Neural cell (in vitro differentiated cells): ENCODE data around the gene HELZ. TPM values are rescaled to one million over a fixed set of nuclear protein-coding genes. Genes with fewer than 3 reads are reported as not detected.
"Not testable (repeated sequence)": the region's sequence is repeated elsewhere in the genome, so short reads cannot be mapped to it uniquely, and the experiment has no call there.

Experiments used
- H2AFZ ChIP-seq: fragments of 200-600, 300-800 bp; sonication (generic), shearing (Covaris generic); 2 replicates; pipeline ENCODE4 v1.6.0; 2014; ENCODE audit warnings: low read depth, mild to moderate bottlenecking, antibody characterized with exemption, low read length, moderate library complexity
- H3F3A ChIP-seq: fragments of 200-600 bp; shearing (Covaris generic); 2 replicates; pipeline ENCODE4 v1.6.1; 2016; ENCODE audit warnings: mild to moderate bottlenecking, moderate library complexity, mixed read lengths, antibody characterized with exemption, low read length; ENCODE audit not compliant: insufficient read depth, poor library complexity, severe bottlenecking
- H3K27ac ChIP-seq: fragments of 200-600, 300-800 bp; sonication (generic), shearing (Covaris generic); 2 replicates; pipeline ENCODE4 v1.5.1; 2014; ENCODE audit warnings: mild to moderate bottlenecking, low read length, moderate library complexity
- H3K27me3 ChIP-seq: fragments of 300-800, 200-600 bp; sonication (generic), shearing (Covaris generic); 2 replicates; pipeline ENCODE4 v1.6.0; 2014; ENCODE audit warnings: mild to moderate bottlenecking, low read depth, low read length, moderate library complexity; ENCODE audit not compliant: insufficient read depth
- H3K36me3 ChIP-seq: fragments of 300-800, 200-600 bp; sonication (generic), shearing (Covaris generic); 2 replicates; pipeline ENCODE4 v1.5.1; 2014; ENCODE audit warnings: mild to moderate bottlenecking, antibody characterized with exemption, low read length, moderate library complexity; ENCODE audit not compliant: insufficient read depth
- H3K4me2 ChIP-seq: fragments of 300-800, 200-600 bp; sonication (generic), shearing (Covaris generic); 2 replicates; pipeline ENCODE4 v1.6.0; 2014; ENCODE audit warnings: mild to moderate bottlenecking, low read length
- H3K4me3 ChIP-seq: fragments of 300-800, 200-600 bp; sonication (generic), shearing (Covaris generic); 2 replicates; pipeline ENCODE4 v1.5.1; 2014; ENCODE audit warnings: mild to moderate bottlenecking, low read length, moderate library complexity
- H3K79me2 ChIP-seq: fragments of 200-600 bp; shearing (Covaris generic); replicated peaks from 2 replicates; pipeline ENCODE4 v1.6.0; 2014; ENCODE audit warnings: mild to moderate bottlenecking, low read length, moderate library complexity; ENCODE audit not compliant: insufficient read depth
- H3K9ac ChIP-seq: fragments of 300-800, 200-600 bp; sonication (generic), shearing (Covaris generic); 2 replicates; pipeline ENCODE4 v1.6.1; 2016; ENCODE audit warnings: mild to moderate bottlenecking, low read length, mixed read lengths
- H3K9me2 ChIP-seq: fragments of 200-600 bp; shearing (Covaris generic); 2 replicates; pipeline ENCODE4 v1.6.1; 2016; ENCODE audit warnings: mild to moderate bottlenecking, low read length, mixed read lengths; ENCODE audit not compliant: insufficient read depth
- H3K9me3 ChIP-seq: fragments of 200-600, 300-800 bp; sonication (generic), shearing (Covaris generic); 2 replicates; pipeline ENCODE4 v1.6.1; 2016; ENCODE audit warnings: mild to moderate bottlenecking, mixed run types, low read length, moderate library complexity, mixed read lengths
- H4K20me1 ChIP-seq: fragments of 200-600 bp; shearing (Covaris generic); 2 replicates; pipeline ENCODE4 v1.6.1; 2016; ENCODE audit warnings: mild to moderate bottlenecking, mixed run types; ENCODE audit not compliant: insufficient read depth
- EP300 ChIP-seq: fragments of 450-650 bp; conservative IDR thresholded peaks from 2 replicates; pipeline ENCODE4 v1.6.1; 2014; ENCODE audit warnings: antibody characterized with exemption, mild to moderate bottlenecking, moderate library complexity; ENCODE audit not compliant: poor library complexity, severe bottlenecking
- EZH2 ChIP-seq: fragments of 200-600, 300-800 bp; shearing (Covaris generic), sonication (generic); IDR thresholded peaks from 2 replicates; pipeline ENCODE4 v1.6.1; 2014; ENCODE audit warnings: antibody characterized with exemption, low read length, borderline replicate concordance, mild to moderate bottlenecking; ENCODE audit not compliant: insufficient read depth, poor library complexity, severe bottlenecking
- MXI1 ChIP-seq: fragments of 450-650 bp; conservative IDR thresholded peaks from 2 replicates; pipeline ENCODE4 v1.6.1; 2014; ENCODE audit warnings: antibody characterized with exemption, mild to moderate bottlenecking; ENCODE audit not compliant: poor library complexity, severe bottlenecking
- POLR2AphosphoS5 ChIP-seq: IDR thresholded peaks from 2 replicates; pipeline ENCODE4 v1.6.1; 2012
- RAD21 ChIP-seq: fragments of 450-650 bp; conservative IDR thresholded peaks from 2 replicates; pipeline ENCODE4 v1.6.1; 2014; ENCODE audit warnings: antibody characterized with exemption, mild to moderate bottlenecking, moderate library complexity
- SMC3 ChIP-seq: fragments of 450-650 bp; conservative IDR thresholded peaks from 2 replicates; pipeline ENCODE4 v1.6.1; 2014; ENCODE audit warnings: antibody characterized with exemption, mild to moderate bottlenecking, moderate library complexity; ENCODE audit not compliant: poor library complexity
- TAF1 ChIP-seq: IDR thresholded peaks from 2 replicates; pipeline ENCODE4 v1.6.1; 2012; ENCODE audit warnings: low read depth
- polyA plus RNA-seq: library from polyadenylated mRNA; depleted of rRNA; stranded (reverse); fragments of >200 nt; gene quantifications from 2 replicates; pipeline ENCODE4 v1.2.3, GENCODE V29; 2014
- TF ChIP-seq, protein P1 (sequence below): fragments of 450-650 bp; IDR thresholded peaks from 2 replicates; pipeline ENCODE4 v1.5.1; 2014; ENCODE audit warnings: antibody characterized with exemption, mild to moderate bottlenecking, moderate library complexity; ENCODE audit not compliant: poor library complexity, severe bottlenecking
- TF ChIP-seq, protein P2 (sequence below): IDR thresholded peaks from 2 replicates; pipeline ENCODE4 v1.6.1; 2012; ENCODE audit warnings: borderline replicate concordance

HELZ gene
- polyA plus RNA-seq, 1 donor from 2014 or later: 11.7 TPM

GRCh38 chr17:67145183-67145805 lies 99.7 kb downstream of the HELZ start:
- H3K27ac ChIP-seq: no peak overlapping the region
- H3K36me3 ChIP-seq: no peaks in the 10 kb centered on the region
- no peaks in the 10 kb centered on the region for H3F3A ChIP-seq
- no peaks in the 10 kb centered on the region for H3K27me3 ChIP-seq
- H3K9me3 ChIP-seq: no peaks in the 10 kb centered on the region
- H2AFZ ChIP-seq: no peak overlapping the region
- H3K9me2 ChIP-seq: no peaks in the 10 kb centered on the region
- H4K20me1 ChIP-seq: no peaks in the 10 kb centered on the region
- H3K4me2 ChIP-seq: no peak overlapping the region
- H3K79me2 ChIP-seq: no peaks in the 10 kb centered on the region
- no peak overlapping the region for H3K4me3 ChIP-seq
- no peak overlapping the region for H3K9ac ChIP-seq
- TF ChIP-seq MXI1 (no peak), SMC3 (no peak), TAF1 (no peak), RAD21 (no peak), EP300 (no peak), EZH2 (no peak), POLR2AphosphoS5 (no peak)
- TF ChIP-seq, protein P1, sequence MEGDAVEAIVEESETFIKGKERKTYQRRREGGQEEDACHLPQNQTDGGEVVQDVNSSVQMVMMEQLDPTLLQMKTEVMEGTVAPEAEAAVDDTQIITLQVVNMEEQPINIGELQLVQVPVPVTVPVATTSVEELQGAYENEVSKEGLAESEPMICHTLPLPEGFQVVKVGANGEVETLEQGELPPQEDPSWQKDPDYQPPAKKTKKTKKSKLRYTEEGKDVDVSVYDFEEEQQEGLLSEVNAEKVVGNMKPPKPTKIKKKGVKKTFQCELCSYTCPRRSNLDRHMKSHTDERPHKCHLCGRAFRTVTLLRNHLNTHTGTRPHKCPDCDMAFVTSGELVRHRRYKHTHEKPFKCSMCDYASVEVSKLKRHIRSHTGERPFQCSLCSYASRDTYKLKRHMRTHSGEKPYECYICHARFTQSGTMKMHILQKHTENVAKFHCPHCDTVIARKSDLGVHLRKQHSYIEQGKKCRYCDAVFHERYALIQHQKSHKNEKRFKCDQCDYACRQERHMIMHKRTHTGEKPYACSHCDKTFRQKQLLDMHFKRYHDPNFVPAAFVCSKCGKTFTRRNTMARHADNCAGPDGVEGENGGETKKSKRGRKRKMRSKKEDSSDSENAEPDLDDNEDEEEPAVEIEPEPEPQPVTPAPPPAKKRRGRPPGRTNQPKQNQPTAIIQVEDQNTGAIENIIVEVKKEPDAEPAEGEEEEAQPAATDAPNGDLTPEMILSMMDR: no peak
- TF ChIP-seq, protein P2, sequence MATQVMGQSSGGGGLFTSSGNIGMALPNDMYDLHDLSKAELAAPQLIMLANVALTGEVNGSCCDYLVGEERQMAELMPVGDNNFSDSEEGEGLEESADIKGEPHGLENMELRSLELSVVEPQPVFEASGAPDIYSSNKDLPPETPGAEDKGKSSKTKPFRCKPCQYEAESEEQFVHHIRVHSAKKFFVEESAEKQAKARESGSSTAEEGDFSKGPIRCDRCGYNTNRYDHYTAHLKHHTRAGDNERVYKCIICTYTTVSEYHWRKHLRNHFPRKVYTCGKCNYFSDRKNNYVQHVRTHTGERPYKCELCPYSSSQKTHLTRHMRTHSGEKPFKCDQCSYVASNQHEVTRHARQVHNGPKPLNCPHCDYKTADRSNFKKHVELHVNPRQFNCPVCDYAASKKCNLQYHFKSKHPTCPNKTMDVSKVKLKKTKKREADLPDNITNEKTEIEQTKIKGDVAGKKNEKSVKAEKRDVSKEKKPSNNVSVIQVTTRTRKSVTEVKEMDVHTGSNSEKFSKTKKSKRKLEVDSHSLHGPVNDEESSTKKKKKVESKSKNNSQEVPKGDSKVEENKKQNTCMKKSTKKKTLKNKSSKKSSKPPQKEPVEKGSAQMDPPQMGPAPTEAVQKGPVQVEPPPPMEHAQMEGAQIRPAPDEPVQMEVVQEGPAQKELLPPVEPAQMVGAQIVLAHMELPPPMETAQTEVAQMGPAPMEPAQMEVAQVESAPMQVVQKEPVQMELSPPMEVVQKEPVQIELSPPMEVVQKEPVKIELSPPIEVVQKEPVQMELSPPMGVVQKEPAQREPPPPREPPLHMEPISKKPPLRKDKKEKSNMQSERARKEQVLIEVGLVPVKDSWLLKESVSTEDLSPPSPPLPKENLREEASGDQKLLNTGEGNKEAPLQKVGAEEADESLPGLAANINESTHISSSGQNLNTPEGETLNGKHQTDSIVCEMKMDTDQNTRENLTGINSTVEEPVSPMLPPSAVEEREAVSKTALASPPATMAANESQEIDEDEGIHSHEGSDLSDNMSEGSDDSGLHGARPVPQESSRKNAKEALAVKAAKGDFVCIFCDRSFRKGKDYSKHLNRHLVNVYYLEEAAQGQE: no peak

- Histone ChIP-seq H4K20me1 (no peaks in the 10 kb centered on the region), H2AFZ (no peak overlapping the region), H3K9me2 (no peaks in the 10 kb centered on the region), H3K9me3 (no peaks in the 10 kb centered on the region), H3K36me3 (no peaks in the 10 kb centered on the region), H3K27me3 (no peaks in the 10 kb centered on the region), H3K27ac (no peak overlapping the region), H3K4me2 (no peak overlapping the region), H3K79me2 (no peaks in the 10 kb centered on the region), H3K4me3 (no peak overlapping the region), H3F3A (no peaks in the 10 kb centered on the region), H3K9ac (no peak overlapping the region)
- no peak for TF ChIP-seq SMC3
- no peak for TF ChIP-seq MXI1
- TF ChIP-seq, protein P1: no peak
- TF ChIP-seq EZH2: no peak
- TF ChIP-seq, protein P2: no peak
- TF ChIP-seq EP300: no peak
- no peak for TF ChIP-seq RAD21
- TF ChIP-seq POLR2AphosphoS5: no peak
- no peak for TF ChIP-seq TAF1
These were observed 101.7 kb downstream of the HELZ start for GRCh38 chr17:67143318-67143717.

DNA sequence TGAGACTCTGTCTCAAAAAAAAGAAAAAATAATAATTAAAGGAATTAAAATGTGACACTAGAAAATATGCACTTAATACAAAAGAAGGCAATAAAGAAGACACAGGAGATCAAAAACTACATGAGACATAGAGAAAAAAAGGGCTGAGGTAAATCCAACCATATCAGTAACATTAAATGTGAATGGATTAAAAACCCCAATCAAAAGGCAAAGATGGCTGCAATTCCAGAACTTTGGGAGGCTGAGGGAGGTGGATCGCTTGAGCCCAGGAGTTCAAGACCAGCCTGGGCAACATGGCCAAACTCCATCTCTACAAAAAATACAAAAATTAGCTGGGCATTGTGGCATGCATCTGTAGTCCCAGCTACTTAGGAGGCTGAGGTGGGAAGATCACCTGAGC lies 103.0 kb downstream of the HELZ start:
- H3K27me3 ChIP-seq, H3K4me2 ChIP-seq, H3K36me3 ChIP-seq, H3K9me3 ChIP-seq, H3K9ac ChIP-seq, H3K79me2 ChIP-seq, H4K20me1 ChIP-seq, H3K4me3 ChIP-seq, H3K9me2 ChIP-seq, H2AFZ ChIP-seq, H3F3A ChIP-seq, H3K27ac ChIP-seq: not testable (repeated sequence)
